Gastroesophageal sphincter (tissue), 4 donors: ENCODE results near the gene LARP6. TPM values are rescaled to one million over a fixed set of nuclear protein-coding genes. Genes with fewer than 3 reads are reported as not detected.
"Not testable (repeated sequence)": the region's sequence is repeated elsewhere in the genome, so short reads cannot be mapped to it uniquely, and the experiment has no call there.

ENCODE experiments used
- ATAC-seq: fragments of 150-250 bp; one replicate; pipeline ENCODE4 v1.9.1; 2016; ENCODE audit warnings: mild to moderate bottlenecking, moderate library complexity
- H3K27ac ChIP-seq, 4 donors: fragments of 200-600 bp; sonication (generic) in 3 of 4; 1 replicate in 3 of 4; 2 replicates in 1 of 4; pipeline ENCODE4 v1.5.1; 2016 to 2019
- H3K27me3 ChIP-seq: fragments of 200-600 bp; sonication (generic); one replicate; pipeline ENCODE4 v1.5.1; 2019
- H3K36me3 ChIP-seq, 2 donors: fragments of 200-600 bp; sonication (generic); one replicate each; pipeline ENCODE4 v1.5.1; 2019; ENCODE audit warnings: control low read depth in 1 of 2
- H3K4me1 ChIP-seq, 3 donors: fragments of 200-600 bp; sonication (generic); 1 replicate in 2 of 3; 2 replicates in 1 of 3; pipeline ENCODE4 v1.5.1; 2016 to 2019; ENCODE audit warnings: control low read depth in 2 of 3
- H3K4me3 ChIP-seq, 2 donors: fragments of 200-600 bp; sonication (generic); one replicate each; pipeline ENCODE4 v1.5.1; 2019; ENCODE audit warnings: mild to moderate bottlenecking in 1 of 2, moderate library complexity in 1 of 2
- H3K9me3 ChIP-seq, 3 donors: fragments of 200-600 bp; sonication (generic); one replicate each; pipeline ENCODE4 v1.5.1; 2017 to 2019; ENCODE audit warnings: control low read depth in 2 of 3
- EP300 ChIP-seq: sonication (generic); formaldehyde crosslinking; IDR thresholded peaks from one replicate; pipeline ENCODE4 v1.6.1; 2017; ENCODE audit warnings: antibody characterized with exemption, mild to moderate bottlenecking
- POLR2A ChIP-seq, 2 donors: fragments of 450-650 bp; IDR thresholded peaks; one replicate each; pipeline ENCODE4 v1.6.1; 2017; ENCODE audit warnings: antibody characterized with exemption in 2 of 2, mild to moderate bottlenecking in 2 of 2, moderate library complexity in 1 of 2
- POLR2AphosphoS5 ChIP-seq: sonication (generic); formaldehyde crosslinking; IDR thresholded peaks from one replicate; pipeline ENCODE4 v1.6.1; 2017; ENCODE audit warnings: antibody characterized with exemption
- WGBS, 2 donors: methylation state at CpG; one replicate each; pipeline ENCODE4 v1.1.5; 2018; ENCODE audit warnings: low coverage in 1 of 2; 5-methylcytosine and 5-hydroxymethylcytosine counted together
- total RNA-seq, 4 donors: library from RNA; depleted of rRNA; stranded (reverse); fragments of >200 nt; gene quantifications; one replicate each; pipeline ENCODE4 v1.1.0, GENCODE V29; 2016
- TF ChIP-seq, protein P1 (sequence below), 4 experiments: fragments of 200-600 bp in 2 of 4; fragments of 450-650 bp in 2 of 4; sonication (generic) in 1 of 4; IDR thresholded peaks; one replicate each; pipeline ENCODE4 v1.5.1; 2017 to 2019; ENCODE audit warnings: antibody characterized with exemption in 4 of 4, mild to moderate bottlenecking in 2 of 4, moderate library complexity in 2 of 4

Gene LARP6
- total RNA-seq, 4 donors from 2014 or later, result 43.7 to 48.2 (median 45.5) TPM

DNA sequence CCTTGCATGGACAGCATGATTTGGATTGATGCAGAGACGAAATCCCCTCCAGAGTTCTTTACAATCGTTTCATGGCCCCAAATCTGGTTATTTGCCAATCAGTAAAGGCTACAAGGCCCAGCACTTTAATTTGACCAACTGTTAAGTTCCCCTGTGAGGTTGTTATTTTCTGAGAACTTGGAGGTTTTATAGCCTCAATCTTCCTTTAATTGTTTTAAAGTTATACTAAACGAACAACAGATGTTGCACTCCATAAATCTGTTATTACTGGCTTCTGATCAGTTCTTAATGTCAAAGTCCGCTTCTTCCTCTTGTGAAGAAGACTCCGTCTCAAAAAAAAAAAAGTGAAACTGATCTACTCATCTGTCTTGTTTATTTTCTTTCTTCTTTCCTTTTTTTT, 30.8 kb downstream of the LARP6 start:
- ATAC-seq, result no peak
- WGBS, 2 donors, result 27 to 53% methylated on average over 5 of the region's 5 CpGs

DNA sequence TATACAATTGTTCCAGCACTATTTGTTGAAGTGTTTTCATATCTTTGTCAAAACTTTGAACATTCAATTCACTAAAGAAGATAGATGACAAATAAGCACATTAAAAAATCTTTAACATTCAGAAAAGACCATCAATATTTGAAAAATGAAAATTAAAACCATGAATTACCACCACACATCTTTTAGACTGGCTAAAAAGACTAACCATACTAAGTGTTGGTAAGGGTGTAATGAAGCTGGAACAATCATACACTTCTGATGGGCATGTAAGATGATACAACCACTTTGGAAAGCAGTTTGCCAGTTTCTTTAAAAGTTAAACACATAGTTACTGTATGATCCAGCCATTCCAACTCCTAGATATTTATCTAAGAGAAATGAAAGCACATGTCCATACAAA, 33.7 kb downstream of the LARP6 start:
- no peaks in the 10 kb centered on the region for H3K27me3 ChIP-seq
- no peak overlapping the region for H3K27ac ChIP-seq
- no peaks in the 10 kb centered on the region for H3K9me3 ChIP-seq
- no peak overlapping the region for H3K4me3 ChIP-seq
- TF ChIP-seq, protein P1, sequence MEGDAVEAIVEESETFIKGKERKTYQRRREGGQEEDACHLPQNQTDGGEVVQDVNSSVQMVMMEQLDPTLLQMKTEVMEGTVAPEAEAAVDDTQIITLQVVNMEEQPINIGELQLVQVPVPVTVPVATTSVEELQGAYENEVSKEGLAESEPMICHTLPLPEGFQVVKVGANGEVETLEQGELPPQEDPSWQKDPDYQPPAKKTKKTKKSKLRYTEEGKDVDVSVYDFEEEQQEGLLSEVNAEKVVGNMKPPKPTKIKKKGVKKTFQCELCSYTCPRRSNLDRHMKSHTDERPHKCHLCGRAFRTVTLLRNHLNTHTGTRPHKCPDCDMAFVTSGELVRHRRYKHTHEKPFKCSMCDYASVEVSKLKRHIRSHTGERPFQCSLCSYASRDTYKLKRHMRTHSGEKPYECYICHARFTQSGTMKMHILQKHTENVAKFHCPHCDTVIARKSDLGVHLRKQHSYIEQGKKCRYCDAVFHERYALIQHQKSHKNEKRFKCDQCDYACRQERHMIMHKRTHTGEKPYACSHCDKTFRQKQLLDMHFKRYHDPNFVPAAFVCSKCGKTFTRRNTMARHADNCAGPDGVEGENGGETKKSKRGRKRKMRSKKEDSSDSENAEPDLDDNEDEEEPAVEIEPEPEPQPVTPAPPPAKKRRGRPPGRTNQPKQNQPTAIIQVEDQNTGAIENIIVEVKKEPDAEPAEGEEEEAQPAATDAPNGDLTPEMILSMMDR (IDR thresholded peaks at IDR 0.05), result no peak
- TF ChIP-seq POLR2AphosphoS5 (no peak), POLR2A (IDR thresholded peaks at IDR 0.05) (no peak), EP300 (no peak)
- no peaks in the 10 kb centered on the region for H3K36me3 ChIP-seq
- no peak for ATAC-seq
- H3K4me1 ChIP-seq, result peaks cover 0 to 5% (median 0%) of the 10 kb centered on the region in 3 donors

More for the DNA sequence above, 30.8 kb downstream of the LARP6 start:
- no peak overlapping the region for H3K4me3 ChIP-seq
- H3K9me3 ChIP-seq, result no peaks in the 10 kb centered on the region
- H3K4me1 ChIP-seq, result peaks cover 0 to 24% (median 0%) of the 10 kb centered on the region in 3 donors
- no peaks in the 10 kb centered on the region for H3K27me3 ChIP-seq
- TF ChIP-seq POLR2AphosphoS5 (no peak), POLR2A (IDR thresholded peaks at IDR 0.05) (no peak), EP300 (no peak)
- TF ChIP-seq, protein P1 (IDR thresholded peaks at IDR 0.05), result no peak
- no peaks in the 10 kb centered on the region for H3K36me3 ChIP-seq
- H3K27ac ChIP-seq, result no peak overlapping the region

DNA sequence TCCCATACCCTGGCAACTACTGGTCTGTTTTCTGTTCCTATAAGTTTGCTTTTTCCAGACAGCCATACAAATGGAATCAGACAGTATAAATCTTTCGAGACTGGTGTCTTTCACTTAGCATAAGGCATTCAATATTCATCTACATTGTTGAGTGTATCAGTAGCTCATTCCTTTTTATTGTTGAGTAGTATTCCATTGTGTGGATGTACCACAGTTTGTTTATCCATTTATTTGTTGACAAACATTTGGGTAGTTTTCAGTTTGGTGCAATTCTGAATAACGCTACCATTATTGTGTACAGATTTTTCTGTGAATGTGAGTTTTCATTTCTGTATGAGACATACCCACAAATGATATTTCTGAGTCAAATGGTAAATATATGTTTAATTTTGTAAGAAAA, 35.4 kb downstream of the LARP6 start:
- no peaks in the 10 kb centered on the region for H3K27me3 ChIP-seq
- 67 to 100% methylated on average over 2 of the region's 2 CpGs for WGBS, 2 donors
- H3K4me3 ChIP-seq, result no peak overlapping the region
- ATAC-seq, result no peak
- no peaks in the 10 kb centered on the region for H3K36me3 ChIP-seq
- no peak for TF ChIP-seq POLR2A (IDR thresholded peaks at IDR 0.05)
- TF ChIP-seq, protein P1 (IDR thresholded peaks at IDR 0.05), result no peak
- TF ChIP-seq EP300, result no peak
- TF ChIP-seq POLR2AphosphoS5, result no peak
- no peak overlapping the region for H3K27ac ChIP-seq
- H3K9me3 ChIP-seq, result no peaks in the 10 kb centered on the region
- no peaks in the 10 kb centered on the region for H3K4me1 ChIP-seq

DNA sequence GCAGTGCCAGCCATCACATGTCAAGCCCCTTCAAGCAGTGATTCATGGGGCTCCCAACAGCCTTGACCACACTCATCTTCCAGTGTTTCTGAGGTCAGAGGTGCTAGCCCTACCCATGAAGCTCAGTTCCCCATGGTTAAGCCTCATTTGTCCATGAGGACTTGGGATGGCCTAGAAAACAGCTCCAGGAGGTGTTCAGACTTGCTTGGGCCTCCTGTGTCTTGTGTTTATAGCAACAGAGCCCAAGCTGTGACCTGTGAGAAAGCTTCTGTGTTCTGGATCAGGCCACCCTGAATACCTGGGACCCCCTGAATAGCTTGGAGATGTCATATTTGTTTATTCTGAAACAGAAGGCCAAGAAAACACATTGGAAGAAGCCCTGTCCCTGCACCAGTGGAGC, 36.7 kb downstream of the LARP6 start:
- no peak for ATAC-seq
- H3K36me3 ChIP-seq, result no peaks in the 10 kb centered on the region
- H3K4me1 ChIP-seq, result peaks cover 0 to under 1% (median 0%) of the 10 kb centered on the region in 3 donors
- TF ChIP-seq POLR2AphosphoS5, result no peak
- TF ChIP-seq, protein P1 (IDR thresholded peaks at IDR 0.05), result no peak
- no peak for TF ChIP-seq POLR2A (IDR thresholded peaks at IDR 0.05)
- TF ChIP-seq EP300, result no peak
- H3K9me3 ChIP-seq, result no peaks in the 10 kb centered on the region
- no peak overlapping the region for H3K27ac ChIP-seq
- no peaks in the 10 kb centered on the region for H3K27me3 ChIP-seq
- H3K4me3 ChIP-seq, result no peak overlapping the region

DNA sequence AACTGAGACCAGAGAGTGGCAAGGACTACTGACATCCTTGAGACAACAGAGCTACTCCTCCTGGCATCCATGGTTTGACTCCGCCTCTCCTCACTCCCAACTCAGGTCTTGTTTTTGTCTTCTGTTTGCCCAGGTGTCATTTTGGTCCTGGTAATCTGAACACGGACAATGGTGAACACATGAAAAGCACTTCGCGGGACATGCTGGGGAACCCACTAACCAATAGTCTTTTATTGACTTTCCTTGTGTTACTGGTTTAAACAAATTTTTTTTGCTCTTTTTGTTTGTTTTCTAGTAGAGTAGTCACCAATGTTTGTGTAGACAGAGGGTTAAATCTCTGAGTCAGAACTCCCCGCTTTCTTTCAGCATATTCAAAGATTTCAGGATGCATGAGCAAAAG, 38.4 kb downstream of the LARP6 start:
- WGBS, 2 donors, result 91 to 98% methylated on average over 4 to 5 of the region's 5 CpGs
- TF ChIP-seq POLR2A (IDR thresholded peaks at IDR 0.05) (no peak), EP300 (no peak)
- TF ChIP-seq, protein P1 (IDR thresholded peaks at IDR 0.05), result no peak
- Histone ChIP-seq H3K9me3 (no peaks in the 10 kb centered on the region), H3K27me3 (no peaks in the 10 kb centered on the region), H3K4me3 (no peak overlapping the region), H3K4me1 (peaks cover 0 to 6% (median 0%) of the 10 kb centered on the region in 3 donors), H3K27ac (no peak overlapping the region), H3K36me3 (no peaks in the 10 kb centered on the region)
- no peak for ATAC-seq

DNA sequence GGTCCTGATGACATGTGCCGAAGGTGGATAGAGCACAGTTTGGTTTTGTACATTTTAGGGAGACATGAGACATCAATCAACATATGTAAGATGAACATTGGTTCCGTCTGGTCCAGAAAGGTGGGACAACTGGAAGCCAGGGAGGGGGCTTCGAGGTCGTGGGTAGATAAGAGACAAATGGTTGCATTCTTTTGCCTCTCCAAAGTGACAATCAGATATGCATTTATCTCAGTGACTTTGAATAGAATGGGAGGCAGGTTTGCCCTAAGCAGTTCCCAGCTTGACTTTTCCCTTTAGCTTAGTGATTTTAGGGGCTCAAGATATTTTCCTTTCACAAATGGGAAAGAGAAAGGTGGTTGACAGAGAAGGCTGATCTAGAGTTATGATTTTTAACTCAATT, 38.9 kb downstream of the LARP6 start:
- not testable (repeated sequence) for ATAC-seq, H3K9me3 ChIP-seq, H3K4me3 ChIP-seq, H3K36me3 ChIP-seq, H3K27me3 ChIP-seq, H3K27ac ChIP-seq, H3K4me1 ChIP-seq
- WGBS, 2 donors, result 60 to 75% methylated on average over 1 to 4 of the region's 4 CpGs
